HG03469 (cell line): Measurements from ENCODE around the gene ZNF813.
A peak's percentile ranks its signal among the peaks of the same experiment; 100 is the strongest.
"Not testable (repeated sequence)": the region's sequence is repeated elsewhere in the genome, so short reads cannot be mapped to it uniquely, and the experiment has no call there.

ENCODE experiments used
- ATAC-seq: cut with Tn5 transposase; IDR thresholded peaks from one replicate; pipeline ENCODE4 v1.9.1; 2021; ENCODE audit warnings: mild to moderate bottlenecking, moderate library complexity, moderate number of reproducible peaks; ENCODE audit not compliant: unreplicated experiment

ZNF813 gene

GRCh38 chr19:53467485-53468262 is at the start of gene ZNF813:
TSS of gene ZNF813 (plus strand) at chr19:53467733. CDS start at chr19:53483823, 16,090 bp downstream.
- ATAC-seq: no peak

GRCh38 chr19:53420520-53421315 is 46.8 kb upstream of the ZNF813 start:
- not testable (repeated sequence) for ATAC-seq

- ATAC-seq: no peak
These were observed 45.0 kb upstream of the ZNF813 start for GRCh38 chr19:53422551-53422950.

- not testable (repeated sequence) for ATAC-seq
These were observed 44.5 kb upstream of the ZNF813 start for GRCh38 chr19:53423074-53423473.

GRCh38 chr19:53423680-53424079 is 43.9 kb upstream of the ZNF813 start:
- not testable (repeated sequence) for ATAC-seq

GRCh38 chr19:53424968-53425597 is 42.5 kb upstream of the ZNF813 start:
- no peak for ATAC-seq

GRCh38 chr19:53431399-53432087 is 36.0 kb upstream of the ZNF813 start, which contains the start of gene ZNF761:
TSS of gene ZNF761 (plus strand) at chr19:53431984. CDS start at chr19:53447269, 15,285 bp downstream.
- peak; percentile 84 for ATAC-seq

- ATAC-seq: peak; percentile 12
These were observed 35.4 kb upstream of the ZNF813 start for GRCh38 chr19:53432088-53432661.

GRCh38 chr19:53443809-53444208 is 23.7 kb upstream of the ZNF813 start:
- ATAC-seq: not testable (repeated sequence)

GRCh38 chr19:53447196-53447595 is 20.3 kb upstream of the ZNF813 start:
- ATAC-seq: not testable (repeated sequence)

GRCh38 chr19:53455828-53456227 is 11.7 kb upstream of the ZNF813 start:
- ATAC-seq: no peak

GRCh38 chr19:53460131-53460721 is 7.3 kb upstream of the ZNF813 start:
- ATAC-seq: not testable (repeated sequence)

GRCh38 chr19:53461866-53462265 is 5.7 kb upstream of the ZNF813 start:
- no peak for ATAC-seq

- ATAC-seq: no peak
These were observed 4.7 kb upstream of the ZNF813 start for GRCh38 chr19:53462861-53463260.

GRCh38 chr19:53463263-53463662 is 4.3 kb upstream of the ZNF813 start:
- no peak for ATAC-seq

GRCh38 chr19:53466726-53467484 is 628 bp upstream of the ZNF813 start:
- no peak for ATAC-seq

GRCh38 chr19:53468628-53469027 is 1.1 kb downstream of the ZNF813 start:
- ATAC-seq: not testable (repeated sequence)

- ATAC-seq: no peak
These were observed 4.4 kb downstream of the ZNF813 start for GRCh38 chr19:53471916-53472315.

- ATAC-seq: not testable (repeated sequence)
These were observed 7.3 kb downstream of the ZNF813 start for GRCh38 chr19:53474832-53475231.
